Right atrium auricular region (tissue), 2 donors: Measurements from ENCODE around the gene VWA8. TPM values are rescaled to one million over a fixed set of nuclear protein-coding genes. Genes with fewer than 3 reads are reported as not detected.

Source experiments
- DNase-seq: peaks from one replicate; pipeline ENCODE4 v3.0.0-alpha.2; 2019; ENCODE audit warnings: low spot score
- H3K27ac ChIP-seq, 2 donors: fragments of 200-600 bp; sonication (generic); 1 replicate in 1 of 2; 2 replicates in 1 of 2; pipeline ENCODE4 v1.5.1; 2016 to 2019
- H3K27me3 ChIP-seq, 2 donors: fragments of 200-600 bp; sonication (generic); one replicate each; pipeline versions ENCODE4 v1.5.1 to v1.6.0; 2017 to 2019
- H3K36me3 ChIP-seq: fragments of 200-600 bp; sonication (generic); one replicate; pipeline ENCODE4 v1.5.1; 2016
- H3K4me1 ChIP-seq, 2 donors: fragments of 200-600 bp; sonication (generic); one replicate each; pipeline versions ENCODE4 v1.5.1 to v1.6.0; 2017 to 2019
- H3K4me3 ChIP-seq, 2 donors: fragments of 200-600 bp; sonication (generic); 1 replicate in 1 of 2; 2 replicates in 1 of 2; pipeline ENCODE4 v1.5.1; 2017 to 2019; ENCODE audit warnings: mild to moderate bottlenecking in 1 of 2, moderate library complexity in 1 of 2
- H3K9me3 ChIP-seq, 2 donors: fragments of 200-600 bp; sonication (generic); one replicate each; pipeline ENCODE4 v1.5.1; 2019
- total RNA-seq, 2 donors: library from RNA; depleted of rRNA; stranded (reverse); fragments of >200 nt; gene quantifications; one replicate each; pipeline ENCODE4 v1.1.0, GENCODE V29; 2016
- TF ChIP-seq, protein P1 (sequence below), 2 donors: fragments of 200-600 bp; sonication (generic); IDR thresholded peaks; one replicate each; pipeline ENCODE4 v1.5.1; 2019; ENCODE audit warnings: antibody characterized with exemption in 2 of 2

Gene VWA8
- total RNA-seq, 2 donors from 2014 or later, result 25.9 to 32.8 TPM

DNA sequence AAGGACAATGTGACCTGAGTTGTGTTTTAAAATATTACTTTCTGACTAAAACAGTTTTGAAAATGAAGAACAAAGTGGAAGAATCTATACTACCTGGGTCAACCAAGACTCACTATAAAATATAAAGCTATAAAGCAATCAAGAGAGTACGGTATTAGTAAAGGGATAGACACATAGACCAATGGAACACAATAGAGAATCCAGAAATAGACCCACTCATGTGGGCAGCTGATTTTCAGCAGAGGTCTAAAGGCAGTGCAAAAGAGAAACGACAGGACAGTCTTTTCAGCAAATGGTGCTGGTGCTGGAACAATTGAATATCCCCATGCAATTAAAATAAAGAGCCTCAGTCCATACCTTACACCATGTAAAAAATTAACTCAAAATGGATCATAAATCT, 278.9 kb downstream of the VWA8 start:
- Histone ChIP-seq H3K27ac (no peak overlapping the region), H3K36me3 (peaks cover 14% of the 10 kb centered on the region), H3K27me3 (no peaks in the 10 kb centered on the region), H3K4me3 (no peak overlapping the region), H3K9me3 (no peaks in the 10 kb centered on the region), H3K4me1 (peaks cover 0 to 16% of the 10 kb centered on the region in 2 donors)
- TF ChIP-seq, protein P1, sequence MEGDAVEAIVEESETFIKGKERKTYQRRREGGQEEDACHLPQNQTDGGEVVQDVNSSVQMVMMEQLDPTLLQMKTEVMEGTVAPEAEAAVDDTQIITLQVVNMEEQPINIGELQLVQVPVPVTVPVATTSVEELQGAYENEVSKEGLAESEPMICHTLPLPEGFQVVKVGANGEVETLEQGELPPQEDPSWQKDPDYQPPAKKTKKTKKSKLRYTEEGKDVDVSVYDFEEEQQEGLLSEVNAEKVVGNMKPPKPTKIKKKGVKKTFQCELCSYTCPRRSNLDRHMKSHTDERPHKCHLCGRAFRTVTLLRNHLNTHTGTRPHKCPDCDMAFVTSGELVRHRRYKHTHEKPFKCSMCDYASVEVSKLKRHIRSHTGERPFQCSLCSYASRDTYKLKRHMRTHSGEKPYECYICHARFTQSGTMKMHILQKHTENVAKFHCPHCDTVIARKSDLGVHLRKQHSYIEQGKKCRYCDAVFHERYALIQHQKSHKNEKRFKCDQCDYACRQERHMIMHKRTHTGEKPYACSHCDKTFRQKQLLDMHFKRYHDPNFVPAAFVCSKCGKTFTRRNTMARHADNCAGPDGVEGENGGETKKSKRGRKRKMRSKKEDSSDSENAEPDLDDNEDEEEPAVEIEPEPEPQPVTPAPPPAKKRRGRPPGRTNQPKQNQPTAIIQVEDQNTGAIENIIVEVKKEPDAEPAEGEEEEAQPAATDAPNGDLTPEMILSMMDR (IDR thresholded peaks at IDR 0.05), result no peak
- no peak for DNase-seq

DNA sequence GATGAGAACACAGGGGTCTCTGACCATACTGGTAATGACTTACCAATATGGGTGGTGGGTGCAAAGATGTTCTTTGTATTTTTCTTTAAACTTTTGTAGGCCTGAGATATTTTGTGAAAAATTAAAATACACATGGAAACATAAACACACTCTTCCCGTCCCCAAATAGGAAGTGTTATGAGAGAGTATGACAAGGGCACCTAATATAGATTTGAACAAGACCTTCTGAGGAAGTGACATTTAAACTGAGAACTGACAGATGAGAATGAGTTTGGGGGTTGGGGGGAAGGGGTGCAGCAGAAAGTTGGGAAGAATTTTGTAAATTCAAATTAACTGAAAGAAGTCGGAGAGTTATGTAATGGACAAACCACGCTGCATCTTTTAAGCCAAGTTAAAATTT, 279.3 kb downstream of the VWA8 start:
- peaks cover 14% of the 10 kb centered on the region for H3K36me3 ChIP-seq
- no peaks in the 10 kb centered on the region for H3K9me3 ChIP-seq
- no peak overlapping the region for H3K27ac ChIP-seq
- H3K4me1 ChIP-seq, result peaks cover 0 to 16% of the 10 kb centered on the region in 2 donors
- TF ChIP-seq, protein P1 (IDR thresholded peaks at IDR 0.05), result no peak
- H3K27me3 ChIP-seq, result no peaks in the 10 kb centered on the region
- no peak for DNase-seq
- no peak overlapping the region for H3K4me3 ChIP-seq

DNA sequence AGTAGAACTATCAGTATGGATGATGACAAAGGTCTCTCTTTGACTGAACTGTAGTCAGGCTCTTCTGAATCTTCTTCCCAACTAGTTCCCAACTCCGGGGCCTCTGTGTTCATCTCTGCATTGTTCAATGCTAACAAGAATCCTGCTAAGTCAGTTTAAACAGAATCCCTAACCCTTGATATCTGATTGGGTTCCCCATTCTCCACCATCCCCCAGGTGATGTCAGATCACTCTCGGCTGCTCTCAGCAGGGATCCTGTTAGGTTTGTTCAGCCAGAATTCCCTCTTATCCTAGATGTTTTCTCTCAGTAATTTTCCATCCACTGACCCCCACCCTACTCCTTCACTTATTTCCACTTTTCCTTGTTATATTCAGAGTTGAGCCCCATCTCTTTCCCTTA, 280.0 kb downstream of the VWA8 start:
- no peaks in the 10 kb centered on the region for H3K9me3 ChIP-seq
- no peak overlapping the region for H3K4me3 ChIP-seq
- H3K27ac ChIP-seq, result no peak overlapping the region
- TF ChIP-seq, protein P1 (IDR thresholded peaks at IDR 0.05), result no peak
- peaks cover 0 to 16% of the 10 kb centered on the region in 2 donors for H3K4me1 ChIP-seq
- peaks cover 14% of the 10 kb centered on the region for H3K36me3 ChIP-seq
- no peak for DNase-seq
- no peaks in the 10 kb centered on the region for H3K27me3 ChIP-seq

DNA sequence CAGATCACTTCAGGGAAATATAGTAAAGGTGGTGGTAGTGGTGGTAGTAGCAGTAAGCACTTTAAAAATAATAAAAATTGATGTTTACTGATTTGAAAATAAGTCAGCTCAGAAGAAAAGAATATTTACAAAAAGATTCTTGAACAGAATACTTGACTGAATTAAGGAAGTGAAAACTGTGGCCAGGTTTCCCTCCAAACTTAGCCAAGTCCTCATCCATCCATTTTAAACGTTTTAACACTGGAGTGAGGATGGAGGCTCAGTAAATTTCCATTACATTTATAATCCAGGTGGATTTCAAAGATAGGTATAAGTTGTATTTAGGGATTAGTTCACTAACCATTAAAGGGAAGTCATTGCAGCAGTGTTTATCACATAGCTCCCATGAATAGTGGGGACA, 282.1 kb downstream of the VWA8 start:
- Histone ChIP-seq H3K27ac (peak overlapping the region in 1 of 2 donors; percentile 46), H3K4me3 (no peak overlapping the region)
- TF ChIP-seq, protein P1 (IDR thresholded peaks at IDR 0.05), result no peak

DNA sequence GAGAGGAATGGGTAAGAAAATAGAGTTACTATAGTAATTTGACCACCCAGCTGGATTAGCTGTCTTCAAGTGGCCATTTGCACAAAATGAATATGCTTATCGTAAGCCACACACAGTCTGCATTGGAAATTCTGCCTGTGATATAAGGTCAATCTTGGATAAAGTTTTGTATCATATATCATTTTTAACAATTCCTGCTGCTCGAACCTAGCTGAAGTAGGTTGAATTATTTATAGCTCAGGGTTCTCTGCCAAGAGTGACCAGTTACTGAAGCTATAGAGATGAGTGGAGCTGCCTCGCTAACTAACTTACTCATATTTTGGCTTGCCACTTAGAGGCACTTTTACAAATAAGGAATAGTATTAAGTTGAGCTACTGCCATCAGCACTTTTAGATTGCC, 282.7 kb downstream of the VWA8 start:
- H3K27ac ChIP-seq, result peak overlapping the region in 1 of 2 donors; percentile 46
- H3K4me3 ChIP-seq, result no peak overlapping the region
- no peak for DNase-seq
- H3K27me3 ChIP-seq, result no peaks in the 10 kb centered on the region
- H3K36me3 ChIP-seq, result no peaks in the 10 kb centered on the region
- no peaks in the 10 kb centered on the region for H3K9me3 ChIP-seq
- H3K4me1 ChIP-seq, result peaks cover 0 to 16% of the 10 kb centered on the region in 2 donors
- TF ChIP-seq, protein P1 (IDR thresholded peaks at IDR 0.05), result no peak

More for the DNA sequence above, 282.1 kb downstream of the VWA8 start:
- no peak for DNase-seq
- H3K9me3 ChIP-seq, result no peaks in the 10 kb centered on the region
- peaks cover 6% of the 10 kb centered on the region for H3K36me3 ChIP-seq
- no peaks in the 10 kb centered on the region for H3K27me3 ChIP-seq
- H3K4me1 ChIP-seq, result peaks cover 0 to 16% of the 10 kb centered on the region in 2 donors

DNA sequence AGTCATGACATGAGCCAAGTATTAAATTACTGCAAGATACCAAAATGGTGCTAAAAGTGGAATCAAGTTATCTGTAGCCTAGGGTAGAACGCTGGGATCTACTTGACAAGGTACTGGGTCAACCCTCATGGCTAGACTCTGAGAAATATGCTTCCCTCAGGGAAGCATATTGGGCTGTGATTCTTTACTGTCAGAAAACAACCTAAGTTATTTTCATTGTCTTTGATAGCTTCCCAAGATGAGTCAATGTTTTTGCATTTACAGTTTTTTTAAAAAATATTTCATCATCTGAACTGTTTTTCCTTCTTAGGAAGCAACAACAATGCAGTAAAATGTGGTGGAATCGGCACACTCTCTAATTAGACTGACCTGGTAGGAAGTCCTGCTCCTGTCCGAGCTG, 285.6 kb downstream of the VWA8 start:
- TF ChIP-seq, protein P1 (IDR thresholded peaks at IDR 0.05), result no peak
- H3K4me3 ChIP-seq, result no peak overlapping the region
- H3K36me3 ChIP-seq, result no peaks in the 10 kb centered on the region
- H3K4me1 ChIP-seq, result peaks cover 0 to 16% of the 10 kb centered on the region in 2 donors
- no peak for DNase-seq
- no peaks in the 10 kb centered on the region for H3K27me3 ChIP-seq
- H3K9me3 ChIP-seq, result no peaks in the 10 kb centered on the region
- H3K27ac ChIP-seq, result no peak overlapping the region
